Activated CD4-positive, alpha-beta T cell treated with anti-CD3 and anti-CD28 coated beads, Interleukin-2, Interleukin-4, amounts not matched to agents 100 ng/mL and 50 ng/mL, durations not matched to agents 16 hours and 8 hours (primary cell): ENCODE data around the gene ATP2B2.

ENCODE experiments used
- DNase-seq: peaks from one replicate; pipeline ENCODE4 v3.0.0-alpha.2; 2020; ENCODE audit warnings: low spot score

The ATP2B2 gene

DNA sequence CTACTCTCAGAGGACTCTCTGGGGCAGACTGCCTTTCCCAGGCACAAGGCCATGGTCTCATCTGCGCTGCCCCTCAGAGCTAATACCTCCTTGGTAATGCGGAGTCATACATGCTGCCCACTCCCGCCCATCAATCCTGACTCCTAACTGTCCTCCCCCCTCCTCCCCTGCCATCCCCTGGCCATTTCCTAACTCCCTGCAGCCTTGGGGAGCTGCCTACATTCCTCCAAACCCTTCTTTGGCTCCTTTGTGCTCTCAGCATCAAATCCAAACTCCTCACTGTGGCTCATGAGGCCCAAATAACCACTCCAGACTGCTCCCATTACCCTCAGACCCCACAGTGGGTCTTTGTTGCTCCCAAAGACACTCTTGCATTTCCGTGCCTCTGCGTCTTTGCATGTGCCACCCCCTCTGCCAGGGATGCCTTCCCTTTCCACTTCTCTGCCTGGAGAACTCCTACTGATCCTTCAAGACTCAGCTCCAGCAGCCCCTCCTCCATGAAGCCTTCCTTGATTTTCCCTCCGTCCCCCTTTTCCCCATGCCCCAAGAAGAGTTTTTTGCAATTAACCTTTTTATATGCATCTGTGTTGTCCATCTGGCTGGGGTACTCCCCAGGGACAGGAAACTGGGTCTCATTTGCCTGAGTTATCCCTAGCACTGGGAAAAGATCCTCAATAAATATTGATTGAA, 5.5 kb upstream of the ATP2B2 start:
- no peak for DNase-seq

DNA sequence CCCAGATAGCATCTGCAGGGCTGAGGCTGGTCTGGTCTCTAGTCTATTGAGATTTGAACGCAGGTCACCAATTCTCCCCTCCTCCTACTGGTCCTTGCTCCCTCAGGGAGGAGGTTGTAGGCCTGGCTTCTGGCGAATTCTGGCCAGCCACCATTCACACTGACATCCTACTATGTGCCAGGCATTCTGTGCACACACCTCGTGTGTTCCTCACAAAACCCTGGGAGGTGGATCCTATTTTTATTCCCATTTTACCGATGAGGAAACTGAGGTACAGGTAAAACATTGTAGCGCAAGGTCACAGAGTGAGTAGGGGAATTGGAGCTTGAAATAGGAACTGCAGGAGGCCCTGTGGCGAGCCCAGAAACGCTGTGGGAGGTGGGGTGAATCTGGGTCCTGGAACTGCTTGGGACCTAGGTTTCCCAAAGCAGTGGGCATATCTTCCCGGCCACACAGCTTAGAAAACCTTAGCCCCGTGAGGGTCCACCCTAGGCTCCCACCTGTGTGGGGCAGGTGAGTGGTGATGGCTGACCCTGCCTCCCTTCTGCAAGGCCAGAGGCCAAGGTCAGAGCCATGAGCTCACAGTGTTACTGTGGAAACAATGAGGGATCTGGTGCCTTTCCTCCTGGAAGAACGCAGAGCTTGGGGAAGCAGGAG, 4.8 kb upstream of the ATP2B2 start:
- DNase-seq: no peak

DNA sequence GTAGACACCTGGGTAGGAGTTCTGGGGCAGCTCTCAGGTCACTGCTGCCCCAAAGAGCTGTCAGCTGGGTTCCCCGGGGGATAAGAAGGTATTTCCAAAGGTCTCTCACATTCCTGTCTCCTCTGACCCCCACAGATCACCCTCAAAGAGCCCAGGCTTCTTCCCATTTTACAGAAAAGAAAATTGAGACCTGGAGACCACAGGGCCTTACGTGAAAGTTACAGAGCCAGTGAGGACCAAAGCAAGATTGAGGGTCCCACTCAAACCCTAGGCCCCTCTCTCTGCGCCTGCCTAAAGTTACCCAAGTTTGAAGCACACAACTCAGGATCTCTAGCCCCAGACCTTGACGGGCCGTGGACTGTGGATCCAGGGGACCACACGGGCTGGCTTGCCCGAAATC, 3.9 kb upstream of the ATP2B2 start:
- DNase-seq: no peak

DNA sequence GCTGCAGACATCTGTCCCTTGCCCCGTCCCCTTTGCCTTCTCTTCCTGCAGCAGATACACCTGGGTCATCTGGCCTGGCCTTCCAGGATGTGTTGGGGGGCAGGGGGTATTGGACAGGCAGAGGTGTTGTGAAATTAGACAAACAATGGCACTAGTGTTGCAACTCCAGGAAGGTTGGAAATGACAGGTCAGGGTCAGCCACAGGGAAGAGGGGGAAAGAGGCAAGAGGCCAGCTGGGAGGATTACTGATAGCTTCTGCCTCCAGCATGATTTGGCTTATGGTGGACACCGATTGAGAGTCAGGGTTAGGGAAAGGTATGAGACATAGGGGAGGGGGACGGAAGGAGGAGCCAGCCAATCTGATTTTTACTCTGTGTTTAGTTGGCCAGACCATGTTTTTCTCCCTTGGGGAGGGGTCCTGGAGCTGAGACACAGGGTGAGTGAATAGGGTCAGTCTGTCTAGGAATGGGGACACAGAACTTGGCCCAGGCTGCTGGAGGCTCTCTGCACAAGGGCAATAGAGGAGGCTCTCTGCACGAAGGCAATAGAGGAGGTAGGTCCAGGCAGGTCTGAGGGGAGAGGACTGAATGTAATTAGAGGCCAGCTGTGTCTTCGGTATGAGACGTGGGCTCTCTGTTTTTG, 3.4 kb upstream of the ATP2B2 start:
- no peak for DNase-seq

DNA sequence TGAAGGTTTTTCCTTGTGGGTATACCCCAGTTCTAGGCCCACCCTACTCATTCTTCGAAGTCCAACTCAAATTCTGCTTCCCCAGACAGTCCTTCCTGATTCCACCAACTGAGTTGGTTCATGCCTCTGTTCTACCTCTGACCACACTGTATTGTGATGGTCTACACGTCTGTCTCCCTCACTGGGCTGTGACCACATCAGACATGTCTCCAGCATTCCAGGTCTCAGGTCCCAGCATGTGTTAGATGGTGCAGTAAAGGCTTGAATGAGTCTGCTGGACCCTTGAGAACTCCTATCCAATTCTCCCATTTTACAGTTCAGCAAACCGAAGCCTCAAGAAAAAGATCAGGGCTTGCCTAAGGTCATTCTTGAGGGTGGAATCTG, 2.8 kb upstream of the ATP2B2 start:
- no peak for DNase-seq

DNA sequence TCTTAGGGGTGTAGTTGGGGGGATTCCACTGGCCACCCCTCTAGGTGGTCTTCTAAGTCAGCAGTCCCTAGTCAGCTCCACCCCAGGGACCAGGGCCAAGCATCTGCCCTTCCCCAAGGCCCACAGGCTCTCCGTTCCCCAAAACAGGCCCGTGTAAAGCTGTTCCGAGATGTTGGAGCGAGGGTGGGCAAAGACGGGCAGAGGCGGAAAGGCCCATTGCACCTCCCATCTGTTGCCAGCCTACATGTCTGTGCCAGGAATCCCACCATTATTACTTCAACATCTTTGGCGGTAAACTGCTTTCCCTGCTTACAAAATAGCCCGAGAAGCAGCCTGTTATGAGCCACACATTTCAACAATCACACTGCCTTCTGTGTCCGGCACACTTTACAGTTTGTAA, 1.9 kb upstream of the ATP2B2 start:
- no peak for DNase-seq

DNA sequence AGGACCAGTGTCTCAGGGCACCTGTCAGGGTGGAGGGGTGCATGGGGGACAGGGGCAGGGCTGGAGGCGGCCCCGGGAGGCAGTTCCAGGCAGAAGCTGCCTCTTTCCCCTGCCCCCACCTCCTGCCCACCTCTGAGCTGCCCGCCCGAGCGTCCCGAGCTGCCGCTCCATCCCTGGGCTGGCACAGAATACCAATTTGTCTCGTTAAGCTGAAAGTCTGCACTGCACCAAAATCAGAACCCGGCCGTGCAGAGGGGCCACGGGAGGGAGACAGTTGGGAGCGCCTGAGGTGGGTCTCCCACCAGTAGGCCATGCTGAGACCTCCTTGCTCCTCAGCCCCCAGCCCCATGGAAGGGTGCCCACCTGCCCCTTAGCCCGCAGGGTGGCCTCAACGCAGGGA, 1.3 kb upstream of the ATP2B2 start:
- DNase-seq: no peak

DNA sequence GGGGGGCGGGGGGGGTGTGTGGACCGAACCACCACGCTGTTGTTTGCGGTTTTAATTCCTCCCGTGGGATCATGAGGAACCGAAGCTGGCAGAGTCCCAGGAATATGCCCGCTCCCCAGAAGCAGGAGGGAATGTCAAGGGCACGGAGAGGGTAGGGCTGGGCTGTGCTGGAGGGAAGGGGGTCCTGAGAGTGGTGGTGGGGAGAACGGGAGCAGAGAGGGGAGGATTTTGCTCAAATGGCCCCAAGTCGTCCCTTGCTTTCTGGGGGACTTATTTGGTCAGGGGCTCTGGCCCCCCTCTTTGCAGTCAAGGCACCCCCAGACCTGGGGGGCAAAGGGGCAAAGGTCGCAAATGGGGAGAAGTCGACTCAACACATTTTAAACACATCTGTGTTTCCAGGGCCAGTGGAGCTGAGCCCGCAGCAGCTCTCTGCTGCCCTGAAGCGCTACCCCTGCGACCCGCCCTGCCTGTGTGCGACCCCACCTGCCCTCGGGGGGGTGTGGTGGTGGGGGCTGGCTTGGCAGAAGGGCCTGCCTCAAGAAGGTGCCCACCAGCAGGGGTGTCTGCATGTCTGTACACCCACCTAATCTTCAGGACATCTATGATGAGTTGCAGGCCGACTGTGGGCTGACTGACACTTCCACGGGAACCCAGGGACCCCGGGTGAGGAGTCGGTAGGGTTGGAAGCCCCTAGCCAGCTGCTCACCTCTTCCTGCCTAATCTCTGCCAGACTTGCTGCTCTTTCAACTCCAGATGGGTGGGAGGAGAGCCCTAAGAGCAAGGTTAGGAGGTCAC, 602 bp upstream of the ATP2B2 start:
- no peak for DNase-seq

DNA sequence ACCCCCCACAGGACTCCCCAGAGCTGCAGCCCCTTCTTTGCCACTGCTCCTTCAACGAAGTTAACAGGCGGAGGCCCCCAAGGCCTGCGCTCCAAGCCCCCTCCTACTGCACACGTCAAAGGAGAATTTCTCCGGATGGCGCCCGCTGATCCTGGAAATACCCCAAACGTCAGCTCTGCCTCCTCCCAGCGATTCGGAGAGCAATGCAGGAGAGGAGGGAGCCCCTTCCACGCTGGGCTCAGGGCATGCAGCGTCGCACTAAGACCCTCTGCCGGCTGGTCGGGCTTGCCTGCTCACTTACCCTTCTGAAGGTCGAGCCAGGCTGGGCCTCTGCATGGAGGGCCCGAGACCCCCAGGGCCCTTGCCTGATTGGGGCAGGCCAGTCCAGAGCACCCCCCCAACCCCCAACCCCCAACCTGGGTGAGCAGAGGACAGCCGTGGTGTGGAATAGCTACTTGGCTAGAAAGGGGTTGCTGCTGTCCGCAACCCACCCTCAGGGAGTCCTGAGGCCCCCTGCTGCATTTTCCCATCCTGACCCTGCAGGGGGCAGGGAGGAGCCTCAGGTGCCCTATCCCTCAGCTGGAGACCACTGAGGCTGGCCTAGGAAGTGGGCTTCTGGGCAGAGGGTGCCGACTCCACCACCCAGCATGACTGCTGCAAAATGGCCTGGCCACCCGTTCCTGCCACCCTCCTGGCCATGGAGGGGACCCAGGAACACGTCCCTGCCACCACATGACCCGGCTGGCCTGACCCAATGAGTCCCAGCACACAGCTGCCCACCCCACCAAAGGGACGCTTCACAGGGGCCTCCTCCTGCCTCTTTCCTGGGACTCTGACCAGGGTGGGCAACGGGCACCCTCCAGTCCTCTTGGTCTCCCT, 976 bp downstream of the ATP2B2 start:
- no peak for DNase-seq

DNA sequence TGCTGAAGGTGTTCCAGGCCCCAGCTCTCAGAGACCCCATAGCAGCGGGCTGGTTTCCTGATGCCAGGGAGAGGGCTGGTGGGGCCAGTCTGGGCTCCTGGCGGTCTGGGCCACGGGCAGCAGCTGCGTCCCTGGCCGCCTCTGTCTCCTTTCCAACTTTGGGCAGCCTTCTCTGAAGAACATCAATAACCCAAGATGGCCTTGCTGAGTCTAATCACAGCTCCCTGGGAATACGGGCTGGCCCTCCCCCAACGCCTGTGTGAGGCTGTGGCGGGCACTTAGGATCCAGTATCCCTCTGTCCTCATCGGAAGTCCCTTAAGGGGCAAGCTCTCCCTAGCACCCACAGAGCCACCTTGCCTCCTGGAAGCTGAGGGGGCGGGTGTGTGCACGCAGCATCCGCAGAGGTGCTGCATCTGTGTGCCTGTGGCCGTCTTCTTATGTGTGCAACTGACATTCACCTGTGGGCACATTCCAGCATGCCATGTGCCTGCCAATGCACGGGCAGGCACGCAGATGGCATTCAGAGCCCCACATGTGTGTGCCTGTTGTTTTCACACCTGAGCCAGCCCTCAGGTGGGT, 2.1 kb downstream of the ATP2B2 start:
- no peak for DNase-seq

DNA sequence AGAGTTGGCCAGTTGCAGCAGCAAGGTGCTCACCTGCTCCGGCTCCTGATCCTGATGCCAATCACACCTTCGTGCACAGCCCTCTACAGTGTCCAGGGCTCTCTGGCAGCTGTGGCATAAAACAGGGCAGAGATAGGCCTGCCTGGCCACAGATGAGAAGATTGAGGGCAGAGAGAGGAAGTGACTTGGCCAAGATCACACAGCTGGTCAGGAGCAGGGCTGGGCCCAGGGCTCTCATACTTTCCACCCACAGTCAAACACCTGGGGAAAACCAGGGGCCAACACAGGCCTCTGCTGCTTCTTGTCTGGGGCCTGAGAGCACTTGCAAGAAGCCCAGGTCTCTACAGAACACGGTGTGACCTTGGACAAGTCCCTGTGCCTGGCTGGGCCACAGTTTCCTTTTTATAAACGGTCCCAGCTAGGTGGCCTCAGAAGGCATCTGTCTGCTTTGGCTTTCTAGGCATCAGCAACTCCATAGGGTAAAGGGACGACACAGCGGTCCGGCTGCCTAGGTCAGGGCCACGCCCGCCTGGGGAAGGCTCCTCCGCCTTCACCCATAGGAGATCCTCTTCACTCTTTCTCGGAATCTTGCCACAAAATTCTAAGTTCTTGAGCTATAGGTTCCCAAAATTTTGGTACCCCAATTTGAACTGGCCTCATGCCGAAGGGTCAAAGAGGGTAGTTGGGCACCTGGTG, 3.1 kb downstream of the ATP2B2 start:
- DNase-seq: no peak

DNA sequence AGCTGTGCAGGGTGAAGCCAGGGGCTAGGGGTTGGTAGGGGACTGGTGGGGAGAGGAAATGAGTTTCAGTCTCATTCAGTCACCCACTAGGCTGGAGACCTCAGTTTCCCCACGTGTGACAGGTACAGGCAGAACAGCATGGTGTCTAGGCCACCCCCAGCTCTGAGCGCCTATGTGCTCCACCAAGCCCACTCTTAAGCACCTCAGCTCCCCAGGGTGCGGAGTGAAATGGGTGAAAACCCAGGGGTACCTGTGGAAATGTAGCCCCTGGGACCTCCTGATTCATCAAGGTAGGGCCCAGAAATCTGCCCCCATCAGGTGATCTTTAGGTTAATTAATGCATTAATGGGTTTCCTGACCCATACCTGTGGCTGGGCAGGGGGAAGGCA, 3.7 kb downstream of the ATP2B2 start:
- no peak for DNase-seq

DNA sequence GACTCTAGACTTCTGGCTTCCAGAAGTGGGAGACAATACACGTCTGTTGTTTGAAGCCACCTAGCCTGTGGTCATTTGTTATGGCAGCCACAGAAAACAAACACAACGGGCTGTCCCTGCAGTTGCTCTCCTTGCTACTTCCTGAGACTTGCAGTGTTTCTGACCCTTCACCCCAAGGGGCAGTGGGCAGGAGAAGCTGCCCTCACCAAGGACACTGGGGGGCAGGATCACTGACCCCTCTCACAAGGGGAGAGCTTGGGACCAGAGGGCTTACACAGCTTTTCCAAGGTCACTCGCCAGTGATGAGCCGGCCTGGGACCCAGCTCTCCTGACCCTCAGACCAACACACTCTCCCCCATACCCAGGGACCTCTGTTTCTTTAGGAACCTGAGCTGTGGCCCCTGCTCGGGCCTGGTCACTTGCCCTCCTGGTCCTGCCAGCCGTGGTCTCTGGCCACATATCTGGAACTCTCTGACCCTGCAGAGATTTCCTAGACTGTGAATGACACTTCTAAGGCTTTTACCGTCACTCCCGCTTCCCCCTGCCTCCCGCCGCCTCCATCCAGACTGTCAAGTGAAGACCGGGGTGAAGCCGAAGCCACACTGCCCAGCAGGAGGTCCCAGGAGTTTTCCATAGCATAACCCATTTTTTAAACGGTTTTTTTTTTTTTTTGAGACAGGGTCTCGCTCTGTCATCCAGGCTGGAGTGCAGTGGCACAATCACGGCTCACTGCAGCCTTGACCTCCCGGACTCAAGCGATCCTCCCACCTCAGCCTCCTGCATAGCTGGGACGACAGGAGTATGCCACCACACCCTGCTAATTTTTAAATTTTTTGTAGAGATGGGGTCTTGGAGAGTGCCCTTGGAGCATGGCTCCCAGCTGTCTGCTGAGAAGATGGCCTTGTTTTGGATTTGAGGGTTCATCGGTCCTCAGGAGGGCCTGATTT, 4.4 kb downstream of the ATP2B2 start:
- DNase-seq: no peak

DNA sequence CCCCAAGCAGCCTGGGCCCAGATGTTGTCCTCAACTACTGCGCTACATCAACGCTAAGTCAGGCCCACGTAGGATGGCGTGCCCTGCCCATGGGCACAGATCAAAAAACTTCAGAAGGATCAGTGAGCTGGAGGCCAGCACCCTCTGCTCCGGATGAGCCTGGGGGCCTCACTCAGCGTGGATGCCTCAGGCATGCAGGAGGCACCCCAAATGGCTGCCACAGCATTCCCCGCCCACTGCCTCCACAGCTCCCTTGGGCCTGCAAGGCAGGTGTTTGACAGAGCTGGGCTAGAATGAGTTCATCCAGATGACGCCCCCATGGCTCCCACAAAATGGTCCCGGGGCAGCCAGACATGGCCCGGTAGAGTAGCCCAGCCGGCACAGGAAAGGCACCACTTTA, 7.1 kb downstream of the ATP2B2 start:
- DNase-seq: no peak

DNA sequence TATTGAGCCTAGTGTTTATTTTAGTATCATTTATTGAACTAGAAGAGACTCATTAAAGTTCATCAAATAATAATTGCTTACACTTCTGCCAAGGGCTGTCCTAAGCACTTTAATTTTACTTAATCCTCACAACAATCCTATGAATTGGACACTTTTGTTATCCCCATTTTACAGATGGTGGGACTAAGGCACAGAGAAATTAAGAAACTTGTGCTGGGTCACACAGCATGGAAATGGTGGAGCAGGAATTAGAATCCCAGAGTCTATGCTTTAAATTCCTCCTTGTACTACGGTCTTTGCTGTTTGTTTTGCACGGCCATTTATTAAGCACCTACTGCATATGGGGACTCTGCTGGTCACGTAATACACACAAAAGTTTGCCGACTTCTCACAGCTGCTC, 7.9 kb downstream of the ATP2B2 start:
- DNase-seq: no peak

DNA sequence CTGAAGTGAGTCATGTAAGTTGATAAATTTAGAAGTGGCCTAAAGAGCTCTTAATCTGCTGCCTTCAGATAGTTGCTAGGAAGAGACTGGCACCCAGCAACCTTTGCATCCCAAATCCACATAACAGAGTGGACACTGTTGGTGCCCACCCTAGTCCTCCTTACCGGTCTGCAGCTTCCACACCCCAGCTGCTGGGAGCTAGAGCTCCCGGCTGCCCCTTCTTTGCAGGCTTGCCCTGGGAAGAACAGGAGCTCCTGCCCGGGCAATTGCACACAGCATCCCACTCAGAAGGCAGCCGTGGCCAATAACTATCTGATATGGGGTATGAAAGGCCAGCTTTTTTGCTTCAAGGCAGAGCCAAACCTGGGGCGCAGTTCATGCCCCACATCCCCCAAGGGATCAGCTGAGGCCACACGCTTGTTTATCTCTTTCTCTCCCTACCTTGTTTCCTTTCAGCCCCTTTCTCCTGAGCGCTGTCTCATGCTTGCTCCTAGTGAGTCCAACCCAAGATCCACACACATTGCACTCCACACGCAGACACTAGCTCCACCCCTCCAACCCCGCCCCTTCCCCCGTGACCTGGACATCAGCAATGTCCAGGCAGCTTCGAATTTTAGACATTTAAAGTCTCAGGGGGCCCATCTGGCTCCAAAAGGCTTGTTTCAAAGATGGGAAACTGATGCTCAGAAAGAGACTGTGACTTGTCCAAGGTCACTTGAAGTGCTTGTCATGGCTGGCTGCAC, 9.1 kb downstream of the ATP2B2 start:
- DNase-seq: no peak

DNA sequence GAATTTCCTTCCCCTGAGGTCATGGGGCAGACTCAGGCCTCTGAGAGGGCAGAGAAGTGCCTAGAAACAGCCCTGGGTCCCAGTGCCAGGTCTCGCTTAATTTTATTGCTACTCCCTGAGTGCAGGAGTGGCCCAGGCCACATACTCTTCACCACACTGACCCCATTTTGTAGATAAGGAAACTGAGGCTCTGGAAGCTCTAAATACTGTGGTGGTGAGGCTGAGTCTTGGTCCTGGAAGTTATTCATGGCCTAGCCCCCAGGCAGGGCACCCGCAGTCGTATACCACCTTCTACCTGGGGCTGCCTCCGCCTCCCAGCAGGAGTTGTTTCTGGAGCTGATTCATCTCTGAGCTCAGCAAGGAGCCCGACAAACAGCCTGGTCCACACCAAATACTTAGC, 9.8 kb downstream of the ATP2B2 start:
- DNase-seq: no peak

DNA sequence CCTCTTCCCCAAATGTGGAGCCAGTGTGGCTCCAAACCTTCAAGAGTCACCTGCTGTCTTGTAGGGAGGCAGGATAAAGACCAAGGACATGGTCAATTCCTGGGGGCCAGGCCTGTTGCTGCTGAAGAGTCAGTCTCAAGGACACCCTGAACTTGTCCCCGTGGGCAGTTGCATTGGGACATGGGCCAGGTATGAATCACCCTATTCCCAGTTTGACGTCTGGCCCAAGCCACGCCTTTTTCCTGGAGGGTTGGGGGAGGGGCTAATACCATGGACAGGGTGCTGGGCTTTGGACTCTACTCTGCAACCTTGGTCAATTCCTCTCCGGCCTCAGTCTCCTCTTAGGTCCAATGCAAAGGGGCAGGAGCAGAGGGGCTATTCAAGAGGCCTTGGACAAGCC, 10.4 kb downstream of the ATP2B2 start:
- no peak for DNase-seq

DNA sequence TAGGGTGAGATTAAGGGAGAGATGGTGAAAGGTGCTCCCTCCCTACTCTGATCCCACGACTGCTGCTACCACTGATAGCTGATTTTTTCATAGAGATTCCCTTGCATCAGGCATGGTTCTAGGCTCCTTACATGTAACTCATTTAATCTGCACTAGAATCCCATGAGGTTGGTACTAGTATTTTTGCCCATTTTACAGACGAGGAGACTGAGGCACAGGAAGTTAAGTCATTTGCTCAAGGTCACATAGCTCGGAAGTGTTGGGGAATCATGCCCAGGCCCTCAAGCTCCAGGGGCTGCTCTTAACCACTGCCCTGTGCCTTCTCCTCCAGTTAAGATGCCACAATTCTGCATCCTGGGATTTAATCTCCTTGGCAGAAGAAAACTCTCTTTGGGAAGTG, 11.2 kb downstream of the ATP2B2 start:
- no peak for DNase-seq
